Left renal cortex interstitium (tissue), 4 donors: ENCODE measurements around the gene DLGAP1. TPM values are rescaled to one million over a fixed set of nuclear protein-coding genes. Genes with fewer than 3 reads are reported as not detected.

Source experiments
- DNase-seq, 4 donors: peaks; one replicate each; pipeline ENCODE4 v3.0.0-alpha.2; 2013; ENCODE audit warnings: low read depth in 4 of 4, low spot score in 2 of 4, missing footprints in 1 of 4
- polyA plus RNA-seq, 4 donors: library from polyadenylated mRNA; unstranded; fragments of 120-200 nt; gene quantifications; one replicate each; pipeline ENCODE4 v1.2.1, GENCODE V29; 2013; ENCODE audit not compliant: insufficient read length in 4 of 4

The DLGAP1 gene
- polyA plus RNA-seq, 4 donors = 4.1 to 5.3 (median 4.9) TPM

- DNase-seq = no peak
These were observed 1002.2 kb downstream of the DLGAP1 start for GRCh38 chr18:3452750-3453539.

GRCh38 chr18:3451989-3452749, 1002.9 kb downstream of the DLGAP1 start:
- DNase-seq = no peak

- DNase-seq = peak; percentile 90 to 95 (median 93)
These were observed 1003.7 kb downstream of the DLGAP1 start for GRCh38 chr18:3451183-3451988.

- no peak for DNase-seq
These were observed 1004.3 kb downstream of the DLGAP1 start for GRCh38 chr18:3450799-3451182.

- DNase-seq = no peak
These were observed 1004.9 kb downstream of the DLGAP1 start, which contains the start of gene TGIF1 for GRCh38 chr18:3450012-3450798. Gene TGIF1 (plus strand): TSS chr18:3450172. CDS start chr18:3450490, 318 bp downstream.

GRCh38 chr18:3449512-3450011, 1005.5 kb downstream of the DLGAP1 start:
- DNase-seq = no peak

GRCh38 chr18:3448838-3449511, 1006.1 kb downstream of the DLGAP1 start:
- DNase-seq = no peak

GRCh38 chr18:3447895-3448837, 1006.9 kb downstream of the DLGAP1 start:
- DNase-seq = peak; percentile 92 to 95 (median 92)

- DNase-seq = no peak
These were observed 1007.8 kb downstream of the DLGAP1 start for GRCh38 chr18:3447068-3447894.
